PC-3 (cell line): ENCODE measurements around the gene FMNL2. TPM values are rescaled to one million over a fixed set of nuclear protein-coding genes. Genes with fewer than 3 reads are reported as not detected.

Experiments used
- ATAC-seq: fragments of 200-7000 bp; cut with Tn5 transposase; 2 replicates; pipeline ENCODE4 v1.9.1; 2020; ENCODE audit warnings: mild to moderate bottlenecking, moderate library complexity
- BruUV-seq: library from RNA; stranded (reverse); fragments of 400-500 nt; replicated peaks from 2 replicates; lab custom pipeline; 2021; lab: Mats Ljungman, UMichigan
- CTCF ChIA-PET: fragments of 300-600 bp; sonication (Branson Sonifier 250); formaldehyde crosslinking; loops from one replicate; lab custom pipeline; 2022; ENCODE audit warnings: antibody characterized with exemption; lab: Charles Lee
- POLR2A ChIA-PET: fragments of 300-600 bp; sonication (Branson Sonifier 250); formaldehyde crosslinking; loops from one replicate; lab custom pipeline; 2022; ENCODE audit warnings: antibody characterized with exemption; ENCODE audit not compliant: unreplicated experiment; lab: Charles Lee
- DNase-seq: peaks from one replicate; pipeline ENCODE4 v3.0.0-alpha.2; 2015
- H2AFZ ChIP-seq: fragments of 300-600 bp; sonication (generic); 2 replicates; pipeline ENCODE4 v1.6.0; 2016; ENCODE audit warnings: antibody characterized with exemption, low read length
- H3F3A ChIP-seq: fragments of 300-600 bp; sonication (generic); one replicate; pipeline ENCODE4 v1.6.0; 2017; ENCODE audit warnings: antibody characterized with exemption, low read length, control low read depth, mild to moderate bottlenecking; ENCODE audit not compliant: unreplicated experiment
- H3K27ac ChIP-seq: fragments of 300-600 bp; sonication (generic); 2 replicates; pipeline ENCODE4 v1.5.1; 2016; ENCODE audit warnings: mild to moderate bottlenecking, low read length
- H3K27me3 ChIP-seq: fragments of 300-600 bp; sonication (generic); 2 replicates; pipeline ENCODE4 v1.6.1; 2016; ENCODE audit warnings: low read length, mixed read lengths
- H3K36me3 ChIP-seq: fragments of 300-600 bp; sonication (generic); 2 replicates; pipeline ENCODE4 v1.6.1; 2016; ENCODE audit warnings: low read depth, mixed run types, low read length, mixed read lengths
- H3K4me1 ChIP-seq: fragments of 300-600 bp; sonication (generic); 2 replicates; pipeline ENCODE4 v1.5.1; 2016; ENCODE audit warnings: low read length; ENCODE audit not compliant: insufficient read depth
- H3K4me2 ChIP-seq: fragments of 300-600 bp; sonication (generic); 2 replicates; pipeline ENCODE4 v1.6.0; 2016; ENCODE audit warnings: low read length
- H3K4me3 ChIP-seq: fragments of 300-600 bp; sonication (generic); 2 replicates; pipeline ENCODE4 v1.5.1; 2016; ENCODE audit warnings: mild to moderate bottlenecking, low read length, mixed read lengths
- H3K79me2 ChIP-seq: fragments of 300-600 bp; sonication (generic); 2 replicates; pipeline ENCODE4 v1.6.1; 2017; ENCODE audit warnings: low read length, mixed read lengths
- H3K9ac ChIP-seq: fragments of 300-600 bp; sonication (generic); 2 replicates; pipeline ENCODE4 v1.6.0; 2016; ENCODE audit warnings: mild to moderate bottlenecking, low read length
- H3K9me2 ChIP-seq: fragments of 300-600 bp; sonication (generic); replicated peaks from 2 replicates; pipeline ENCODE4 v1.6.1; 2016; ENCODE audit warnings: mixed run types, low read length, mixed read lengths
- H3K9me3 ChIP-seq: fragments of 300-600 bp; sonication (generic); 2 replicates; pipeline ENCODE4 v1.6.1; 2016; ENCODE audit warnings: low read length, mixed read lengths
- H4K20me1 ChIP-seq: fragments of 300-600 bp; sonication (generic); 2 replicates; pipeline ENCODE4 v1.6.1; 2016; ENCODE audit warnings: low read length, mixed read lengths
- CTCF ChIP-seq: fragments of 300-600 bp; sonication (generic); conservative IDR thresholded peaks from 2 replicates; pipeline ENCODE4 v1.5.1; 2017; ENCODE audit warnings: antibody characterized with exemption, low read depth, mild to moderate bottlenecking, low read length
- EZH2 ChIP-seq: fragments of 300-600 bp; sonication (generic); IDR thresholded peaks from one replicate; pipeline ENCODE4 v1.6.1; 2017; ENCODE audit warnings: antibody characterized with exemption, mild to moderate bottlenecking, low read length; ENCODE audit not compliant: unreplicated experiment
- EZH2phosphoT487 ChIP-seq: fragments of 300-600 bp; sonication (generic); IDR thresholded peaks from 2 replicates; pipeline ENCODE4 v1.6.1; 2018; ENCODE audit warnings: mild to moderate bottlenecking, antibody characterized with exemption, low read length, borderline replicate concordance
- intact Hi-C: fragments of 100-400 bp; cut with micrococcal nuclease; formaldehyde crosslinking; loops from 2 replicates; pipeline ENCODE4 v1.9.0; 2023
- total RNA-seq: library from RNA; depleted of rRNA; stranded (reverse); fragments of >200 nt; gene quantifications from 2 replicates; pipeline ENCODE4 v1.2.3, GENCODE V29; 2014

Gene FMNL2
- total RNA-seq, 1 experiment from 2014 or later, result 15.8 TPM

DNA sequence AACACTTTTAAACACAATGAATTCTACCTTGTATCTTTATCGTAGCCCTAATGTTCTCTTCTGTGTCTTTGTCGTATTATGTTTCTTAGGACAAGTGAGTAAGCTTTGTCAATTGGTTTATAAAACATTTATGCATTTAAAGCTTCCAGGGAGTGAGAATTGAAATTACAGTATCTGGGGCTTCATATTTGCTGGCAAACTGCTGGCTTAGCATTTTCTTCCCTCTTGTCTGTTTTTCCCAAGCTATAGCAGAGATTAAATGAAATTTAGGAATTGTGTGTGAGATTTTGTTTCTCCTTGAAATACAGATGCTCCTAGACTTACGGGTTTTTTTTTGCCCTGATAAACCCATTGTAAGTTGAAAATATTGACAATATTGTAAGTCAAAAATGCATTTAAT lies 73.3 kb downstream of the FMNL2 start:
- no peaks in the 10 kb centered on the region for H3K27me3 ChIP-seq
- no peak overlapping the region for H3K4me3 ChIP-seq
- H3K36me3 ChIP-seq, result no peaks in the 10 kb centered on the region
- H2AFZ ChIP-seq, result no peak overlapping the region
- intact Hi-C loops, result no loop called here
- H4K20me1 ChIP-seq, result no peaks in the 10 kb centered on the region
- POLR2A ChIA-PET, result no interaction called here
- no peaks in the 10 kb centered on the region for H3K9me2 ChIP-seq
- TF ChIP-seq EZH2, result no peak
- no peak for TF ChIP-seq CTCF
- ATAC-seq (no peak), DNase-seq (no peak)
- H3K4me1 ChIP-seq, result peaks cover 22% of the 10 kb centered on the region
- H3K9ac ChIP-seq, result no peak overlapping the region
- H3K4me2 ChIP-seq, result no peak overlapping the region
- H3K79me2 ChIP-seq, result peaks cover 80% of the 10 kb centered on the region
- H3K27ac ChIP-seq, result no peak overlapping the region
- BruUV-seq, result no TSS peak
- CTCF ChIA-PET, result no interaction called here
- H3K9me3 ChIP-seq, result no peaks in the 10 kb centered on the region
- H3F3A ChIP-seq, result no peaks in the 10 kb centered on the region

DNA sequence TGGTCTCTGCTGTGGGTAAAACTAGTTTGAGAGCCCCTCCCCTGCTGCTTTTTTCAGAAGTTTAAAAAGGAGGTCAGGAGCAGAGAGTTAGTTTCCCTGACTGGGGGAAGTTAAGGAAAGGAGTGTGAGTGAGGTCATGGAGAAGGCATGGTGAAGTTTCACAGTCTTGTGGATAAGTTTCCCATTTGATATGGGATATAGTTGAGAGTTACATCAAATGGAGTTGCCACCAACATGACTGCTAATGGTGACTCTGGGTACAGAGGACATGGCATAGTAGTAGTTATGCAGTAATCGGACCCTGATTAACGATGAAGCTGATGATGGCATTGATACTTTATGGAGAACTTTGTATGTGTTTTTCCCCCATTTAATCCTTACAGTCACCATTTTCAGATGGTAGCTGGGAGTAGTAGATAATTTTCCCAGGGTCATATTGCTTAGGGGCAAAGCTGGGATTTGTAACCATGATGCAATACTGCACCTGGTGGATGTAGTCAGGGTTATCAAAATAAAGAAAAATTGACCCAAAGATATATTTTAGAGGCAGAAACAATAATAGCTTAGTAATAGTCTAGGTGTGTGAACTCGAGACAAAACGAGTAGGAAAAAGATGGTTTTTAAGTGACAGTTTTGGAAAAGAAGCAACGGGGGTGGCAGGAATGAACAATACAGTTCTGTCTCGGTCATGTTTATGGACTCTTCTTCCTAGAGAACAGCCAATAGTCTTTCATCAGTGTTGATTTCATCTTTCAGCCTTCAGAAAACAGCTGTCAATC lies 74.6 kb downstream of the FMNL2 start:
- ATAC-seq, result no peak
- Histone ChIP-seq H3K4me2 (no peak overlapping the region), H3K27me3 (no peaks in the 10 kb centered on the region), H3K4me3 (no peak overlapping the region), H3K79me2 (peaks cover 78% of the 10 kb centered on the region), H3K9me3 (no peaks in the 10 kb centered on the region), H4K20me1 (no peaks in the 10 kb centered on the region), H3K4me1 (peaks cover 22% of the 10 kb centered on the region), H2AFZ (no peak overlapping the region), H3K36me3 (no peaks in the 10 kb centered on the region), H3K9me2 (no peaks in the 10 kb centered on the region), H3F3A (no peaks in the 10 kb centered on the region), H3K27ac (no peak overlapping the region), H3K9ac (no peak overlapping the region)
- intact Hi-C loops, result no loop called here
- CTCF ChIA-PET, result interaction anchor here (0.7 kb wide), 1 partner anchor 210 kb away, joined by 3 read pairs; no protein-coding TSS in a partner anchor
- DNase-seq, result no peak
- POLR2A ChIA-PET, result no interaction called here
- TF ChIP-seq CTCF (no peak), EZH2 (no peak), EZH2phosphoT487 (no peak)
- no TSS peak for BruUV-seq

DNA sequence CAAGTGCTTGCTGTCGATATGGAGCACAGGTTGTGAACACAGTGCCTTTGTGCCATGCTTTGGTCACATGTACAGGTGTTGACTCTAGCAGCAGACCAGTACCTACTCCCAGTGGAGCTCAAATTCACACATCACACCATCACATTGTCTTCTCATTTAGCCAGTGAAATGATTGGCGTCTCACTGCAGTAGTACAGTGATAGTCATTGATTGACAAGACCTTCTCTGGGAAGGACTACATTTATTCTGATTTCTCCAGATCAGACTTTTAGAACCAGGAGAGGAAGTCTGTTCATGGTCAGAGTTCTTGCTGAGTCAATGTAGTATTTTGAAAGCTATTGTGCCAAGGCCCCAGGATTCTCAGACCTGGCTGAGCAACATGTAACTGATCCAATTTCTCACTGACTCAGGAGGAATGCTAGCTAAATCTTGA lies 75.2 kb downstream of the FMNL2 start:
- no peak overlapping the region for H3K4me3 ChIP-seq
- H3K9ac ChIP-seq, result no peak overlapping the region
- H3K9me3 ChIP-seq, result no peaks in the 10 kb centered on the region
- H4K20me1 ChIP-seq, result no peaks in the 10 kb centered on the region
- CTCF ChIA-PET, result no interaction called here
- no TSS peak for BruUV-seq
- H2AFZ ChIP-seq, result no peak overlapping the region
- ATAC-seq (no peak), DNase-seq (peak; percentile 18)
- POLR2A ChIA-PET, result no interaction called here
- peaks cover 22% of the 10 kb centered on the region for H3K4me1 ChIP-seq
- peaks cover 73% of the 10 kb centered on the region for H3K79me2 ChIP-seq
- H3K9me2 ChIP-seq, result no peaks in the 10 kb centered on the region
- H3K36me3 ChIP-seq, result no peaks in the 10 kb centered on the region
- H3F3A ChIP-seq, result no peaks in the 10 kb centered on the region
- H3K27ac ChIP-seq, result no peak overlapping the region
- no peaks in the 10 kb centered on the region for H3K27me3 ChIP-seq
- no peak overlapping the region for H3K4me2 ChIP-seq
- TF ChIP-seq CTCF, result no peak
- no peak for TF ChIP-seq EZH2
- TF ChIP-seq EZH2phosphoT487, result no peak
- intact Hi-C loops, result no loop called here
